HEK293 (cell line): ENCODE data around the gene HDAC7.

Experiments
- BCL11A ChIP-seq: fragments of 450-650 bp; formaldehyde crosslinking; IDR thresholded peaks from 2 replicates; pipeline ENCODE4 v1.5.1; 2016; ENCODE audit warnings: low read depth, missing biosample characterization, missing genetic modification characterization
- BCL11B ChIP-seq: fragments of 450-650 bp; formaldehyde crosslinking; IDR thresholded peaks from 2 replicates; pipeline ENCODE4 v1.5.1; 2016; ENCODE audit warnings: low read depth, missing biosample characterization, missing genetic modification characterization
- FEZF1 ChIP-seq: fragments of 450-650 bp; formaldehyde crosslinking; IDR thresholded peaks from 2 replicates; pipeline ENCODE4 v1.5.1; 2016; ENCODE audit warnings: missing biosample characterization, missing genetic modification characterization
- GLI4 ChIP-seq: fragments of 450-650 bp; formaldehyde crosslinking; IDR thresholded peaks from 2 replicates; pipeline ENCODE4 v1.5.1; 2016; ENCODE audit warnings: missing biosample characterization, missing genetic modification characterization
- IKZF3 ChIP-seq: fragments of 450-650 bp; IDR thresholded peaks from 2 replicates; pipeline ENCODE4 v1.5.0; 2018; ENCODE audit warnings: missing biosample characterization, mild to moderate bottlenecking, missing genetic modification characterization, moderate library complexity
- KLF1 ChIP-seq: fragments of 450-650 bp; formaldehyde crosslinking; IDR thresholded peaks from 2 replicates; pipeline ENCODE4 v1.5.1; 2016; ENCODE audit warnings: missing biosample characterization, missing genetic modification characterization
- KLF10 ChIP-seq: fragments of 450-650 bp; IDR thresholded peaks from 2 replicates; pipeline ENCODE4 v1.5.1; 2018; ENCODE audit warnings: missing biosample characterization, mild to moderate bottlenecking, missing genetic modification characterization
- KLF16 ChIP-seq: fragments of 450-650 bp; formaldehyde crosslinking; IDR thresholded peaks from 2 replicates; pipeline ENCODE4 v1.5.1; 2017; ENCODE audit warnings: missing biosample characterization, missing genetic modification characterization
- OSR2 ChIP-seq: fragments of 450-650 bp; formaldehyde crosslinking; IDR thresholded peaks from 2 replicates; pipeline ENCODE4 v1.5.1; 2016; ENCODE audit warnings: missing biosample characterization, missing genetic modification characterization
- SP2 ChIP-seq: fragments of 450-650 bp; formaldehyde crosslinking; IDR thresholded peaks from 2 replicates; pipeline ENCODE4 v1.5.1; 2016; ENCODE audit warnings: missing biosample characterization, missing genetic modification characterization
- SP7 ChIP-seq: fragments of 450-650 bp; formaldehyde crosslinking; IDR thresholded peaks from 2 replicates; pipeline ENCODE4 v1.5.1; 2016; ENCODE audit warnings: missing biosample characterization, missing genetic modification characterization
- ZBTB17 ChIP-seq: fragments of 450-650 bp; formaldehyde crosslinking; IDR thresholded peaks from 2 replicates; pipeline ENCODE4 v1.5.1; 2016; ENCODE audit warnings: missing biosample characterization, missing genetic modification characterization
- ZIC2 ChIP-seq: fragments of 450-650 bp; formaldehyde crosslinking; IDR thresholded peaks from 2 replicates; pipeline ENCODE4 v1.5.1; 2016; ENCODE audit warnings: missing biosample characterization, missing genetic modification characterization
- ZNF10 ChIP-seq: fragments of 450-650 bp; formaldehyde crosslinking; IDR thresholded peaks from 2 replicates; pipeline ENCODE4 v1.5.1; 2017; ENCODE audit warnings: missing biosample characterization, missing genetic modification characterization
- ZNF2 ChIP-seq: fragments of 450-650 bp; formaldehyde crosslinking; IDR thresholded peaks from 2 replicates; pipeline ENCODE4 v1.5.1; 2016; ENCODE audit warnings: missing biosample characterization, missing genetic modification characterization
- ZNF23 ChIP-seq: fragments of 450-650 bp; formaldehyde crosslinking; IDR thresholded peaks from 2 replicates; pipeline ENCODE4 v1.5.1; 2016; ENCODE audit warnings: missing biosample characterization, missing genetic modification characterization, borderline replicate concordance
- ZNF239 ChIP-seq: fragments of 450-650 bp; formaldehyde crosslinking; IDR thresholded peaks from 2 replicates; pipeline ENCODE4 v1.5.1; 2016; ENCODE audit warnings: missing biosample characterization, missing genetic modification characterization
- ZNF341 ChIP-seq: fragments of 450-650 bp; formaldehyde crosslinking; IDR thresholded peaks from 2 replicates; pipeline ENCODE4; 2016; ENCODE audit warnings: low read depth, missing biosample characterization, missing genetic modification characterization
- ZNF391 ChIP-seq: fragments of 450-650 bp; formaldehyde crosslinking; IDR thresholded peaks from 2 replicates; pipeline ENCODE4 v1.5.1; 2016; ENCODE audit warnings: low read depth, missing biosample characterization, missing genetic modification characterization, borderline replicate concordance
- ZNF501 ChIP-seq: fragments of 450-650 bp; formaldehyde crosslinking; IDR thresholded peaks from 2 replicates; pipeline ENCODE4 v1.5.1; 2016; ENCODE audit warnings: missing biosample characterization, missing genetic modification characterization
- ZNF600 ChIP-seq: fragments of 450-650 bp; formaldehyde crosslinking; IDR thresholded peaks from 2 replicates; pipeline ENCODE4 v1.5.1; 2016; ENCODE audit warnings: missing biosample characterization, missing genetic modification characterization
- ZNF629 ChIP-seq: fragments of 450-650 bp; formaldehyde crosslinking; IDR thresholded peaks from 2 replicates; pipeline ENCODE4 v1.5.1; 2017; ENCODE audit warnings: missing biosample characterization, missing genetic modification characterization
- ZNF654 ChIP-seq: fragments of 450-650 bp; formaldehyde crosslinking; IDR thresholded peaks from 2 replicates; pipeline ENCODE4 v1.5.1; 2016; ENCODE audit warnings: low read depth, missing biosample characterization, missing genetic modification characterization
- ZNF660 ChIP-seq: fragments of 450-650 bp; IDR thresholded peaks from 2 replicates; pipeline ENCODE4 v1.5.1; 2018; ENCODE audit warnings: missing biosample characterization, mild to moderate bottlenecking, missing genetic modification characterization
- ZNF677 ChIP-seq: fragments of 450-650 bp; IDR thresholded peaks from 2 replicates; pipeline ENCODE4 v1.5.0; 2018; ENCODE audit warnings: missing biosample characterization, mild to moderate bottlenecking, missing genetic modification characterization, moderate library complexity
- ZNF843 ChIP-seq: fragments of 450-650 bp; formaldehyde crosslinking; IDR thresholded peaks from 2 replicates; pipeline ENCODE4 v1.5.1; 2016; ENCODE audit warnings: missing biosample characterization, missing genetic modification characterization
- TF ChIP-seq, protein P1 (sequence below): fragments of 450-650 bp; formaldehyde crosslinking; conservative IDR thresholded peaks from 2 replicates; pipeline ENCODE4 v1.5.1; 2016; ENCODE audit warnings: low read depth, missing biosample characterization, missing genetic modification characterization
- TF ChIP-seq, protein P2 (sequence below): fragments of 450-650 bp; formaldehyde crosslinking; optimal IDR thresholded peaks from 2 replicates; pipeline ENCODE3; 2016; ENCODE audit warnings: missing biosample characterization, mild to moderate bottlenecking, missing genetic modification characterization
- TF ChIP-seq, protein P3 (sequence below): fragments of 450-650 bp; formaldehyde crosslinking; IDR thresholded peaks from 2 replicates; pipeline ENCODE4 v1.5.1; 2016; ENCODE audit warnings: missing biosample characterization, missing genetic modification characterization
- TF ChIP-seq, protein P4 (sequence below): fragments of 450-650 bp; formaldehyde crosslinking; IDR thresholded peaks from 2 replicates; pipeline ENCODE4 v1.5.1; 2016; ENCODE audit warnings: missing biosample characterization, missing genetic modification characterization

HDAC7 gene

DNA sequence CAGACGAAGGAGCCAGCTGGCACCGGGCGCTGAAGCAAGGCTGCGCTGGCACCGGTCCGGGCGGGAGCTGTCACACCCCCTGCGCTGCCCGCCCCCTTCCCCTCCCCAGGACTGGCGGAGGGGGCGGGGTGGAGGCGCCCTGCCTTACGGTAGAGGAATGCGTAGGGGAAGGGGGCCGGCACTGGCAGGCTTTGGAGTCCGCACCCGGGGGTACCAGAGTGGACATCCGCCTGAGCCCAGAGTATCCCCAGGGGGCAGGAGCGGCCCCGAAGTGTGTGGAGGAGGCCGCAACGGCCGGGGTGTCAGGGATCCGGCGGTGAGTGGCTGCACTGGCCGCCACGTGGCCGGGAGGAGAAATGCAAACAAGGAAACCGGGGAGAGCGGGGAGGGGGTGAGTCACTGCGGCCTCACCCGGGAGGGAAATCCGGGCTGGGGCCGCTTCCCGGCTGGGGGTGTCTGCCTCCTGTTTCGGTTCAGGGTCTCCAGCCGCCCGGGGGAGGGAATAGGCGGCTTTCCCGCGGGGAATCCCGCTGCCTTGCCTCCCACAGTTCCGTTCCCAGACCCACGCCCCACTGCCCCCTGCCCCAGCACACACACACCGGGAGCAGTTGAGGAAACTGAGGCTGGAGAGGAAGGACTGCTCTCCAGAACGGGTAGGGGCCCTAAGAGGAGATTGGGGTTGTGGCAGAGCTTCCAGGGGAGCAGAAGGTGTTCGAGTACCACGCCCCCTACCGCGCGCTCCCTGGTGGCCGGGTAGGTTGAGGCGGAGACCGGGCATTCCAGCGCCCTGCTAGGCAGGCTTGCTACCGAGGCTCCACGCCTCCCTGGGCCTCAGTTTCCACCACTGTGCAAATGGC, 60.6 kb downstream of the HDAC7 start, which contains the start of gene RAPGEF3 (continued):
- TF ChIP-seq, protein P1, sequence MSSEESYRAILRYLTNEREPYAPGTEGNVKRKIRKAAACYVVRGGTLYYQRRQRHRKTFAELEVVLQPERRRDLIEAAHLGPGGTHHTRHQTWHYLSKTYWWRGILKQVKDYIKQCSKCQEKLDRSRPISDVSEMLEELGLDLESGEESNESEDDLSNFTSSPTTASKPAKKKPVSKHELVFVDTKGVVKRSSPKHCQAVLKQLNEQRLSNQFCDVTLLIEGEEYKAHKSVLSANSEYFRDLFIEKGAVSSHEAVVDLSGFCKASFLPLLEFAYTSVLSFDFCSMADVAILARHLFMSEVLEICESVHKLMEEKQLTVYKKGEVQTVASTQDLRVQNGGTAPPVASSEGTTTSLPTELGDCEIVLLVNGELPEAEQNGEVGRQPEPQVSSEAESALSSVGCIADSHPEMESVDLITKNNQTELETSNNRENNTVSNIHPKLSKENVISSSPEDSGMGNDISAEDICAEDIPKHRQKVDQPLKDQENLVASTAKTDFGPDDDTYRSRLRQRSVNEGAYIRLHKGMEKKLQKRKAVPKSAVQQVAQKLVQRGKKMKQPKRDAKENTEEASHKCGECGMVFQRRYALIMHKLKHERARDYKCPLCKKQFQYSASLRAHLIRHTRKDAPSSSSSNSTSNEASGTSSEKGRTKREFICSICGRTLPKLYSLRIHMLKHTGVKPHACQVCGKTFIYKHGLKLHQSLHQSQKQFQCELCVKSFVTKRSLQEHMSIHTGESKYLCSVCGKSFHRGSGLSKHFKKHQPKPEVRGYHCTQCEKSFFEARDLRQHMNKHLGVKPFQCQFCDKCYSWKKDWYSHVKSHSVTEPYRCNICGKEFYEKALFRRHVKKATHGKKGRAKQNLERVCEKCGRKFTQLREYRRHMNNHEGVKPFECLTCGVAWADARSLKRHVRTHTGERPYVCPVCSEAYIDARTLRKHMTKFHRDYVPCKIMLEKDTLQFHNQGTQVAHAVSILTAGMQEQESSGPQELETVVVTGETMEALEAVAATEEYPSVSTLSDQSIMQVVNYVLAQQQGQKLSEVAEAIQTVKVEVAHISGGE, result peak; percentile 32; the same call in 1 of the 2 replicates
- TF ChIP-seq ZNF600 (peak; percentile 95), ZNF23 (tag by site-specific recombination) (no peak), ZNF677 (tag by site-specific recombination) (no peak), KLF10 (tag by site-specific recombination) (peak; percentile 88), ZNF501 (peak; percentile 59), ZNF239 (tag by site-specific recombination) (no peak), BCL11B (tag by site-specific recombination) (peak; percentile 54; the same call in 1 of the 2 replicates), KLF16 (tag by site-specific recombination) (peak; percentile 93), ZNF10 (peak; percentile 29; the same call in 1 of the 2 replicates), ZBTB17 (tag by site-specific recombination) (peak; percentile 62; the same call in 1 of the 2 replicates), FEZF1 (tag by site-specific recombination) (0 out of 2 replicates have a peak, but pooled peaks have one; percentile 36), ZNF843 (tag by site-specific recombination) (0 out of 2 replicates have a peak, but pooled peaks have one; percentile 24), ZNF660 (peak; percentile 45; the same call in 1 of the 2 replicates), ZNF391 (0 out of 2 replicates have a peak, but pooled peaks have one; percentile 55), GLI4 (tag by site-specific recombination) (no peak), IKZF3 (tag by site-specific recombination) (peak; percentile 84), OSR2 (tag by site-specific recombination) (no peak), ZNF654 (no peak), ZNF341 (peak; percentile 94), KLF1 (tag by site-specific recombination) (peak; percentile 73), ZNF2 (tag by site-specific recombination) (peak; percentile 40; the same call in 1 of the 2 replicates), BCL11A (tag by site-specific recombination) (peak; percentile 77; the same call in 1 of the 2 replicates), SP2 (peak; percentile 76), ZNF629 (tag by site-specific recombination) (peak; percentile 66), ZIC2 (tag by site-specific recombination) (peak; percentile 86), SP7 (peak; percentile 69)
- TF ChIP-seq, protein P2, sequence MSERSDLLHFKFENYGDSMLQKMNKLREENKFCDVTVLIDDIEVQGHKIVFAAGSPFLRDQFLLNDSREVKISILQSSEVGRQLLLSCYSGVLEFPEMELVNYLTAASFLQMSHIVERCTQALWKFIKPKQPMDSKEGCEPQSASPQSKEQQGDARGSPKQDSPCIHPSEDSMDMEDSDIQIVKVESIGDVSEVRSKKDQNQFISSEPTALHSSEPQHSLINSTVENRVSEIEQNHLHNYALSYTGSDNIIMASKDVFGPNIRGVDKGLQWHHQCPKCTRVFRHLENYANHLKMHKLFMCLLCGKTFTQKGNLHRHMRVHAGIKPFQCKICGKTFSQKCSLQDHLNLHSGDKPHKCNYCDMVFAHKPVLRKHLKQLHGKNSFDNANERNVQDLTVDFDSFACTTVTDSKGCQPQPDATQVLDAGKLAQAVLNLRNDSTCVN (tag by site-specific recombination), result peak; percentile 21
- TF ChIP-seq, protein P3, sequence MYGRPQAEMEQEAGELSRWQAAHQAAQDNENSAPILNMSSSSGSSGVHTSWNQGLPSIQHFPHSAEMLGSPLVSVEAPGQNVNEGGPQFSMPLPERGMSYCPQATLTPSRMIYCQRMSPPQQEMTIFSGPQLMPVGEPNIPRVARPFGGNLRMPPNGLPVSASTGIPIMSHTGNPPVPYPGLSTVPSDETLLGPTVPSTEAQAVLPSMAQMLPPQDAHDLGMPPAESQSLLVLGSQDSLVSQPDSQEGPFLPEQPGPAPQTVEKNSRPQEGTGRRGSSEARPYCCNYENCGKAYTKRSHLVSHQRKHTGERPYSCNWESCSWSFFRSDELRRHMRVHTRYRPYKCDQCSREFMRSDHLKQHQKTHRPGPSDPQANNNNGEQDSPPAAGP (tag by site-specific recombination), result peak; percentile 87
- TF ChIP-seq, protein P4, sequence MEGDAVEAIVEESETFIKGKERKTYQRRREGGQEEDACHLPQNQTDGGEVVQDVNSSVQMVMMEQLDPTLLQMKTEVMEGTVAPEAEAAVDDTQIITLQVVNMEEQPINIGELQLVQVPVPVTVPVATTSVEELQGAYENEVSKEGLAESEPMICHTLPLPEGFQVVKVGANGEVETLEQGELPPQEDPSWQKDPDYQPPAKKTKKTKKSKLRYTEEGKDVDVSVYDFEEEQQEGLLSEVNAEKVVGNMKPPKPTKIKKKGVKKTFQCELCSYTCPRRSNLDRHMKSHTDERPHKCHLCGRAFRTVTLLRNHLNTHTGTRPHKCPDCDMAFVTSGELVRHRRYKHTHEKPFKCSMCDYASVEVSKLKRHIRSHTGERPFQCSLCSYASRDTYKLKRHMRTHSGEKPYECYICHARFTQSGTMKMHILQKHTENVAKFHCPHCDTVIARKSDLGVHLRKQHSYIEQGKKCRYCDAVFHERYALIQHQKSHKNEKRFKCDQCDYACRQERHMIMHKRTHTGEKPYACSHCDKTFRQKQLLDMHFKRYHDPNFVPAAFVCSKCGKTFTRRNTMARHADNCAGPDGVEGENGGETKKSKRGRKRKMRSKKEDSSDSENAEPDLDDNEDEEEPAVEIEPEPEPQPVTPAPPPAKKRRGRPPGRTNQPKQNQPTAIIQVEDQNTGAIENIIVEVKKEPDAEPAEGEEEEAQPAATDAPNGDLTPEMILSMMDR (tag by site-specific recombination), result peak; percentile 71
